ENCODE measurements around the gene CFAP61. TPM values are rescaled to one million over a fixed set of nuclear protein-coding genes. Genes with fewer than 3 reads are reported as not detected.
A peak's percentile ranks its signal among the peaks of the same experiment; 100 is the strongest.

CFAP61 gene
- total and polyA plus RNA-seq, 2 experiments from 2014 or later: 0.21 TPM; not detected in 1

GRCh38 chr20:20174089-20174835 lies 121.9 kb downstream of the CFAP61 start:
- no peaks in the 10 kb centered on the region for H3K79me2 ChIP-seq (replicated peaks; ENCODE audit: insufficient read depth)
- TF ChIP-seq CTCF (conservative IDR thresholded peaks at IDR 0.05; ENCODE audit: low read depth in 2 of 2): peak; percentile 38 to 44; a peak in 3 of 4 replicates
- no peak for TF ChIP-seq ETS1 (IDR thresholded peaks at IDR 0.05)
- Mint-ChIP-seq H3K27me3 (ENCODE audit: insufficient read depth, low read depth, poor library complexity) (no peaks in the 10 kb centered on the region), H3K27ac (no peak overlapping the region), H3K4me1 (no peaks in the 10 kb centered on the region), H3K4me3 (no peak overlapping the region), H3K9me3 (peaks cover 9% of the 10 kb centered on the region), H3K36me3 (ENCODE audit: low read depth) (no peaks in the 10 kb centered on the region; the same call in 2 of the 3 replicates)
- H2AFZ ChIP-seq: no peak overlapping the region
- H4K20me1 ChIP-seq (replicated peaks; ENCODE audit: insufficient read depth): no peaks in the 10 kb centered on the region
- H3K4me1 ChIP-seq (ENCODE audit: insufficient read depth): no peaks in the 10 kb centered on the region
- no peaks in the 10 kb centered on the region for H3K36me3 ChIP-seq (ENCODE audit: insufficient read depth)
- no peak overlapping the region for H3K4me3 ChIP-seq
- DNase-seq (ENCODE audit: low spot score) (peak; percentile 26), ATAC-seq (peak; percentile 75)
- no peaks in the 10 kb centered on the region for H3K9me2 ChIP-seq (ENCODE audit: insufficient read depth)
- no peak overlapping the region for H3K4me2 ChIP-seq
- H3K27me3 ChIP-seq (ENCODE audit: insufficient read depth): no peaks in the 10 kb centered on the region
- H3F3A ChIP-seq (replicated peaks; ENCODE audit: low read depth): no peaks in the 10 kb centered on the region
- no peak overlapping the region for H3K27ac ChIP-seq (ENCODE audit: low read depth)

- Mint-ChIP-seq H3K4me3 (no peak overlapping the region), H3K36me3 (ENCODE audit: low read depth) (no peaks in the 10 kb centered on the region), H3K9me3 (peaks cover 8% of the 10 kb centered on the region), H3K27me3 (ENCODE audit: insufficient read depth, low read depth, poor library complexity) (peaks cover under 1% of the 10 kb centered on the region), H3K4me1 (0 out of 3 replicates have a peak, but pooled peaks cover 3% of the 10 kb centered on the region), H3K27ac (no peak overlapping the region)
- DNase-seq (ENCODE audit: low spot score): no peak
- Histone ChIP-seq H3K9me2 (ENCODE audit: insufficient read depth) (peaks cover 8% of the 10 kb centered on the region; the same call in 1 of the 2 replicates), H3K36me3 (ENCODE audit: insufficient read depth) (no peaks in the 10 kb centered on the region), H3K4me3 (no peak overlapping the region), H3F3A (replicated peaks; ENCODE audit: low read depth) (no peaks in the 10 kb centered on the region), H4K20me1 (replicated peaks; ENCODE audit: insufficient read depth) (no peaks in the 10 kb centered on the region), H3K79me2 (replicated peaks; ENCODE audit: insufficient read depth) (no peaks in the 10 kb centered on the region), H3K4me2 (no peak overlapping the region), H3K4me1 (ENCODE audit: insufficient read depth) (peaks cover 3% of the 10 kb centered on the region; the same call in 1 of the 2 replicates), H3K27me3 (ENCODE audit: insufficient read depth) (no peaks in the 10 kb centered on the region), H2AFZ (0 out of 2 replicates have a peak overlapping the region, but pooled peaks have one; percentile 23), H3K27ac (ENCODE audit: low read depth) (no peak overlapping the region)
- no peak for TF ChIP-seq JUNB (IDR thresholded peaks at IDR 0.05; ENCODE audit: unreplicated experiment)
- no peak for TF ChIP-seq REST (IDR thresholded peaks at IDR 0.05; ENCODE audit: unreplicated experiment)
- TF ChIP-seq CREB1 (CRISPR knock-in tag; IDR thresholded peaks at IDR 0.05; ENCODE audit: low read depth): no peak
- no peak for ATAC-seq
Observed at GRCh38 chr20:20181322-20181721, 129.0 kb downstream of the CFAP61 start.

Data from GM23338 (cell line).